CD14-positive monocyte (primary cell): Measurements from ENCODE around the gene MACROD2. TPM values are rescaled to one million over a fixed set of nuclear protein-coding genes. Genes with fewer than 3 reads are reported as not detected.

Experiments
- DNase-seq, 3 donors: peaks; one replicate each; pipeline ENCODE4 v3.0.0-alpha.2; 2011 to 2022
- H2AFZ ChIP-seq: 2 replicates; pipeline ENCODE4 v1.6.0; 2012; ENCODE audit warnings: mild to moderate bottlenecking, low read depth, low read length, inconsistent platforms; ENCODE audit not compliant: insufficient read depth, poor library complexity, severe bottlenecking
- H3K27ac ChIP-seq, 2 donors: 1 replicate in 1 of 2; 2 replicates in 1 of 2; pipeline ENCODE4 v1.5.1; 2012 to 2013; ENCODE audit warnings: low read length in 2 of 2, control low read depth in 1 of 2, inconsistent platforms in 1 of 2, low read depth in 1 of 2, mild to moderate bottlenecking in 1 of 2
- H3K27me3 ChIP-seq, 2 donors: one replicate each; pipeline versions ENCODE4 v1.6.0 to v1.6.1; 2011 to 2013; ENCODE audit warnings: low read length in 2 of 2; ENCODE audit not compliant: control insufficient read depth in 2 of 2, insufficient read depth in 2 of 2
- H3K36me3 ChIP-seq, 2 donors: replicated peaks in 1 of 2; 1 replicate in 1 of 2; 2 replicates in 1 of 2; pipeline versions ENCODE4 v1.5.1 to v1.6.1; 2012 to 2013; ENCODE audit warnings: low read length in 2 of 2, control low read depth in 1 of 2, inconsistent platforms in 1 of 2, mild to moderate bottlenecking in 1 of 2; ENCODE audit not compliant: insufficient read depth in 2 of 2, control insufficient read depth in 1 of 2
- H3K4me1 ChIP-seq, 2 donors: 1 replicate in 1 of 2; 2 replicates in 1 of 2; pipeline versions ENCODE4 v1.5.1 to v1.6.1; 2012 to 2013; ENCODE audit warnings: low read length in 2 of 2, control low read depth in 1 of 2, inconsistent platforms in 1 of 2, mild to moderate bottlenecking in 1 of 2, moderate library complexity in 1 of 2; ENCODE audit not compliant: insufficient read depth in 2 of 2, control insufficient read depth in 1 of 2
- H3K4me2 ChIP-seq: replicated peaks from 2 replicates; pipeline ENCODE3; 2012; ENCODE audit warnings: low read length, moderate library complexity, mild to moderate bottlenecking; ENCODE audit not compliant: poor library complexity, severe bottlenecking; ENCODE audit errors: extremely low read depth
- H3K4me3 ChIP-seq, 3 experiments: fragments of 200-600 bp in 1 of 3; sonication (generic) in 1 of 3; replicated peaks in 1 of 3; 1 replicate in 2 of 3; 2 replicates in 1 of 3; pipeline ENCODE4 v1.5.1; 2011 to 2013; ENCODE audit warnings: low read length in 3 of 3, mild to moderate bottlenecking in 3 of 3, control low read depth in 2 of 3, low read depth in 2 of 3, inconsistent platforms in 1 of 3, moderate library complexity in 1 of 3
- H3K79me2 ChIP-seq: 2 replicates; pipeline ENCODE4 v1.6.0; 2012; ENCODE audit warnings: mild to moderate bottlenecking, control low read depth, inconsistent platforms, low read length, moderate library complexity; ENCODE audit not compliant: insufficient read depth
- H3K9ac ChIP-seq: 2 replicates; pipeline ENCODE4 v1.6.0; 2017; ENCODE audit warnings: low read length, mild to moderate bottlenecking; ENCODE audit not compliant: insufficient read depth, poor library complexity, severe bottlenecking
- H3K9me3 ChIP-seq, 2 donors: replicated peaks in 1 of 2; 1 replicate in 1 of 2; 2 replicates in 1 of 2; pipeline versions ENCODE4 v1.5.1 to v1.6.1; 2012 to 2013; ENCODE audit warnings: low read length in 2 of 2, control low read depth in 1 of 2; ENCODE audit not compliant: control insufficient read depth in 1 of 2, insufficient read depth in 1 of 2
- H4K20me1 ChIP-seq: 2 replicates; pipeline ENCODE4 v1.6.0; 2012; ENCODE audit warnings: mild to moderate bottlenecking, low read length, control low read depth, moderate library complexity; ENCODE audit not compliant: insufficient read depth
- H3K27ac Mint-ChIP-seq, 7 donors: one replicate each; pipeline ENCODE4 v1.8.0; 2020; ENCODE audit warnings: mild to moderate bottlenecking in 7 of 7, mixed read lengths in 7 of 7, moderate library complexity in 6 of 7, inconsistent platforms in 2 of 7
- H3K27me3 Mint-ChIP-seq, 3 donors: one replicate each; pipeline ENCODE4 v1.8.0; 2021 to 2022; ENCODE audit warnings: low read depth in 3 of 3, mild to moderate bottlenecking in 3 of 3, mixed read lengths in 3 of 3, moderate library complexity in 3 of 3, inconsistent platforms in 1 of 3
- H3K36me3 Mint-ChIP-seq, 2 donors: one replicate each; pipeline ENCODE4 v1.8.0; 2020; ENCODE audit warnings: mixed read lengths in 2 of 2, inconsistent platforms in 1 of 2, mild to moderate bottlenecking in 1 of 2
- H3K4me1 Mint-ChIP-seq: one replicate; pipeline ENCODE4 v1.8.0; 2020; ENCODE audit warnings: mild to moderate bottlenecking, mixed read lengths
- H3K4me3 Mint-ChIP-seq, 2 donors: one replicate each; pipeline ENCODE4 v1.8.0; 2020; ENCODE audit warnings: mild to moderate bottlenecking in 2 of 2, mixed read lengths in 2 of 2, moderate library complexity in 1 of 2
- H3K9me3 Mint-ChIP-seq, 7 donors: one replicate each; pipeline ENCODE4 v1.8.0; 2020 to 2022; ENCODE audit warnings: mixed read lengths in 7 of 7, mild to moderate bottlenecking in 6 of 7, moderate library complexity in 6 of 7, inconsistent platforms in 2 of 7
- WGBS: methylation state at CpG from one replicate; pipeline ENCODE4 v1.1.5; 2013; ENCODE audit warnings: missing lambda C conversion rate; ENCODE audit not compliant: insufficient coverage; 5-methylcytosine and 5-hydroxymethylcytosine counted together
- intact Hi-C, 2 donors: fragments of 100-400 bp; cut with micrococcal nuclease; formaldehyde crosslinking; loops; one replicate each; pipeline versions ENCODE4 v1.15.0 to v1.15.1; 2023
- polyA plus RNA-seq, 3 donors: library from polyadenylated mRNA; depleted of rRNA in 1 of 3; unstranded in 2 of 3; stranded (reverse) in 1 of 3; fragments of 300-500 nt in 2 of 3; fragments of >200 nt in 1 of 3; fragmentation: Illumina TruSeq in 2 of 3; gene quantifications; 1 replicate in 2 of 3; 2 replicates in 1 of 3; pipeline ENCODE4 v1.2.3, GENCODE V29; 2012 to 2021
- TF ChIP-seq, protein P1 (sequence below): fragments of 200-600 bp; IDR thresholded peaks from one replicate; pipeline ENCODE4 v1.8.0; 2022; ENCODE audit warnings: antibody characterized with exemption, mild to moderate bottlenecking

MACROD2 gene
- polyA plus RNA-seq, 3 donors, result 0.23 TPM; not detected in 2

DNA sequence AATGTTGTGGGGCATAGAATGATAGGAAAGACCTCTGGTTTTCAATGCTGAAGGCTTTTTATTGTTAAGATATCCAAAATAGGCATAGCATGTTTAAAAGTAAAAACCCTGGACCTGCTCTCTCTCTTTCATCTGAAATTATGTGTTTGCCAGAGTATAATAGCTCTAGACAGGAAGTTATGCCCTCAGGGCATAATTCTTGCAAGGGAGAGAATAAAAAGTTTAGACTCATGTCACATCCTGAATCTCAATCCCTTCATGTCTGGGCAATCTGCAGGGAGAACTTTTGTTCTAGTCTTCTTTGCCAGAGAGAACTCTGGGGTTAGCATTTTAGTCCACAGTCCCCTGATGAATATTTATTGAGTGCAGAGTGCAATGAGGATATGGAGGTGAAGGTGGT is 639.3 kb downstream of the MACROD2 start:
- TF ChIP-seq, protein P1, sequence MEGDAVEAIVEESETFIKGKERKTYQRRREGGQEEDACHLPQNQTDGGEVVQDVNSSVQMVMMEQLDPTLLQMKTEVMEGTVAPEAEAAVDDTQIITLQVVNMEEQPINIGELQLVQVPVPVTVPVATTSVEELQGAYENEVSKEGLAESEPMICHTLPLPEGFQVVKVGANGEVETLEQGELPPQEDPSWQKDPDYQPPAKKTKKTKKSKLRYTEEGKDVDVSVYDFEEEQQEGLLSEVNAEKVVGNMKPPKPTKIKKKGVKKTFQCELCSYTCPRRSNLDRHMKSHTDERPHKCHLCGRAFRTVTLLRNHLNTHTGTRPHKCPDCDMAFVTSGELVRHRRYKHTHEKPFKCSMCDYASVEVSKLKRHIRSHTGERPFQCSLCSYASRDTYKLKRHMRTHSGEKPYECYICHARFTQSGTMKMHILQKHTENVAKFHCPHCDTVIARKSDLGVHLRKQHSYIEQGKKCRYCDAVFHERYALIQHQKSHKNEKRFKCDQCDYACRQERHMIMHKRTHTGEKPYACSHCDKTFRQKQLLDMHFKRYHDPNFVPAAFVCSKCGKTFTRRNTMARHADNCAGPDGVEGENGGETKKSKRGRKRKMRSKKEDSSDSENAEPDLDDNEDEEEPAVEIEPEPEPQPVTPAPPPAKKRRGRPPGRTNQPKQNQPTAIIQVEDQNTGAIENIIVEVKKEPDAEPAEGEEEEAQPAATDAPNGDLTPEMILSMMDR, result no peak
- H3K27me3 Mint-ChIP-seq, result peaks cover 0 to 2% (median 0%) of the 10 kb centered on the region in 3 donors

GRCh38 chr20:14637441-14637840 is 642.1 kb downstream of the MACROD2 start:
- no CpG with 5 or more reads among the region's 4 CpGs for WGBS
- Histone ChIP-seq H3K27me3 (no peaks in the 10 kb centered on the region), H3K27ac (no peak overlapping the region), H3K4me3 (no peak overlapping the region), H3K9ac (no peak overlapping the region), H3K36me3 (no peaks in the 10 kb centered on the region), H3K4me2 (no peak overlapping the region), H3K79me2 (no peaks in the 10 kb centered on the region), H4K20me1 (no peaks in the 10 kb centered on the region), H3K9me3 (peaks cover 3 to 29% of the 10 kb centered on the region in 2 donors), H2AFZ (no peak overlapping the region), H3K4me1 (no peaks in the 10 kb centered on the region)
- Mint-ChIP-seq H3K27me3 (peaks cover 0 to 2% (median 0%) of the 10 kb centered on the region in 3 donors), H3K27ac (no peak overlapping the region), H3K9me3 (peaks cover 5 to 15% (median 11%) of the 10 kb centered on the region in 7 donors), H3K4me1 (no peaks in the 10 kb centered on the region), H3K4me3 (no peak overlapping the region), H3K36me3 (no peaks in the 10 kb centered on the region)
- intact Hi-C loops, result no loop called here
- TF ChIP-seq, protein P1, result no peak
- no peak for DNase-seq

More for the DNA sequence above, 639.3 kb downstream of the MACROD2 start:
- Histone ChIP-seq H3K79me2 (no peaks in the 10 kb centered on the region), H3K4me2 (no peak overlapping the region), H3K27me3 (no peaks in the 10 kb centered on the region), H3K9ac (no peak overlapping the region), H3K4me3 (no peak overlapping the region), H3K27ac (no peak overlapping the region), H3K36me3 (no peaks in the 10 kb centered on the region), H2AFZ (no peak overlapping the region), H3K4me1 (no peaks in the 10 kb centered on the region), H3K9me3 (peaks cover 3 to 18% of the 10 kb centered on the region in 2 donors), H4K20me1 (no peaks in the 10 kb centered on the region)
- Mint-ChIP-seq H3K4me3 (no peak overlapping the region), H3K27ac (no peak overlapping the region), H3K9me3 (peaks cover 0 to 16% (median 9%) of the 10 kb centered on the region in 7 donors), H3K36me3 (no peaks in the 10 kb centered on the region), H3K4me1 (no peaks in the 10 kb centered on the region)
- DNase-seq, result no peak
- intact Hi-C loops, result no loop called here
